Skeletal muscle satellite cell (primary cell): Measurements from ENCODE around the gene ANO1.

ENCODE experiments used
- H3K27me3 ChIP-seq: 2 replicates; pipeline ENCODE4 v1.7.0; 2013; ENCODE audit warnings: low read length; ENCODE audit not compliant: control insufficient read depth, insufficient read depth
- H3K36me3 ChIP-seq: 2 replicates; pipeline ENCODE4 v1.7.0; 2013; ENCODE audit warnings: mild to moderate bottlenecking, control low read depth, low read length; ENCODE audit not compliant: insufficient read depth
- H3K4me1 ChIP-seq: 2 replicates; pipeline ENCODE4 v1.7.0; 2013; ENCODE audit warnings: low read length; ENCODE audit not compliant: control insufficient read depth, insufficient read depth
- H3K4me2 ChIP-seq: 2 replicates; pipeline ENCODE4 v1.7.0; 2013; ENCODE audit warnings: mild to moderate bottlenecking, low read length
- H3K4me3 ChIP-seq: 2 replicates; pipeline ENCODE4 v1.7.0; 2013; ENCODE audit warnings: low read length
- H3K9ac ChIP-seq: 2 replicates; pipeline ENCODE4 v1.7.0; 2013; ENCODE audit warnings: mild to moderate bottlenecking, low read depth, low read length, moderate library complexity
- H3K9me3 ChIP-seq: replicated peaks from 2 replicates; pipeline ENCODE4 v1.7.0; 2013; ENCODE audit warnings: mild to moderate bottlenecking, control low read depth, low read length

ANO1 gene

DNA sequence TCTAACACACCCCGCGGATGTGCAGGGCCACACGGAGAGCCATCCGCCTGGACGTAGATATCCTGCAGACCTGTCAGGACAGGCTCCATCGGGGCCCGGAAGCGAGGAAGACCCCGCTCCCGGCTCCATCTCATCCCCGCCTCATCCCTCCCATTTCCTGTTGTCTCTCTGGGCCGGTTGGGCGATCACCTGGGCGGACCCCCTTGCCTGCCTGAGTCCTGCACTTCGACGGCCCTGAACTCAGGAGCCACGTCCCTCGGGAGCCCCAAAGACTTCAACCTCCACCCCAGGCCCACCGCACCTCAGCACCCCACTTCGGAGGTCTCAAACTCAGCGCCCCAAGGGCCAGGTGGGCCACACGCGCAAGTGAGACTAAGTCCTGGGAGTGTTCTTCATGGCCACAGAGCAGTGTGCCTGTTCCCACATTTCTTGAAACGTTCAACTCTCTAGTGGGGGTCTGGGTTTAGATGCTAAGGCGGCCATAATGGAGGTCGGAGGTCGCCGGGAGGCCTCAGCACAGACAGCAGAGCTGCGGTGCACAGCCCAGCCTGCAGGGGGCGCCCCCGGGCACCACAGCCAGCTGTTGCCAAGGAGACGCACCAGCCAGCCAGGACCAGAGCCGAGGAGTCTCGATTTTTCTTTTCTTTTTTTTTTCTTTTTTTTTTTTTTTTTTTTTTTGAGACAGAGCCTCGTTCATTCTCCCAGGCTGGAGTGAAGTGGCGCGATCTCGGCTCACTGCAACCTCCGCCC, 99.0 kb downstream of the ANO1 start:
- Histone ChIP-seq H3K4me3 (no peak overlapping the region), H3K4me2 (no peak overlapping the region), H3K27me3 (peaks cover 33% of the 10 kb centered on the region), H3K9ac (no peak overlapping the region), H3K4me1 (no peaks in the 10 kb centered on the region), H3K36me3 (no peaks in the 10 kb centered on the region), H3K9me3 (no peaks in the 10 kb centered on the region)

DNA sequence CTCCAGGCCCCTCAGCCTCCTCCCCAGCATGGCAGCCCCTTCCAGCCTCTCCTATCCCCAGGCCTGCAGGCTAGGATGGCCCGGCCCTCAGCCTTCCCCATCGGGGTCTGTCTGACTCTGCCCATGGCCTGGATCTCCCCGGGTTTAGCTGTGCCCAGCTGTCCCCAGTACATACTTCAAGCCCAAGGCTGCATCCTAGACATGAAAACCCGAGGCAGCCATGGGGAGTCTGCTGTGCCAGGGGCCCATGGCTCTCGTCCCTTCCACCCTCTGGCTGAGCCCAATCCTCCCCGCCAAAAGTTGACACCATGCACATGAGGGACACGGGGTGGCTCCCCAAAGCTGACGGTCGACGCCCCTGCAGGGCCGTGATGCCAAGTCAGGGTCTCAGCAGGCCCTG, 102.8 kb downstream of the ANO1 start:
- Histone ChIP-seq H3K4me1 (no peaks in the 10 kb centered on the region), H3K9ac (no peak overlapping the region), H3K9me3 (no peaks in the 10 kb centered on the region), H3K4me3 (no peak overlapping the region), H3K27me3 (peaks cover 48% of the 10 kb centered on the region), H3K4me2 (no peak overlapping the region), H3K36me3 (no peaks in the 10 kb centered on the region)

GRCh38 chr11:70182266-70182665, 104.1 kb downstream of the ANO1 start:
- Histone ChIP-seq H3K9me3 (no peaks in the 10 kb centered on the region), H3K4me3 (no peak overlapping the region)

DNA sequence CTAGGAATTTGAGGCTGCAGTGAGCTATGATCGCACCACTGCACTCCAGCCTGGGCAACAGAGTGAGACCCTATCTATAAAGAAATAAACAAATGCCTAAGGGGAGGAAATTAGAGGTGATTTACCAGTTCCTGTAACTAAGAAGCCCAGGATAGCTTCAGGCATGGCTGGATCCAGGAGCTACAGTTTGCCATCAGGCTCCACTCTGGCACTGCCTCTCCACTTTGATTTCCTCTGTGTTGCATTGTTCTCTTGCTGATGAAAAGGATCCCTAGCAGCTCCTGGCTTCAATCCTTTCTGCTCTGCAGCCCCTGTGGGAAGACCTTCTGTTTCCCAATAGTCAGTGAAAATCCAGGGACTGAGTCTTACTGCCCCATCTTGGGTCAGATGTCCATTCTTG, 104.9 kb downstream of the ANO1 start:
- Histone ChIP-seq H3K4me2 (no peak overlapping the region), H3K27me3 (peaks cover 64% of the 10 kb centered on the region), H3K36me3 (no peaks in the 10 kb centered on the region), H3K9ac (no peak overlapping the region), H3K9me3 (no peaks in the 10 kb centered on the region), H3K4me1 (no peaks in the 10 kb centered on the region), H3K4me3 (no peak overlapping the region)

More at GRCh38 chr11:70182266-70182665, 104.1 kb downstream of the ANO1 start:
- Histone ChIP-seq H3K9ac (no peak overlapping the region), H3K36me3 (no peaks in the 10 kb centered on the region), H3K4me2 (no peak overlapping the region), H3K27me3 (peaks cover 59% of the 10 kb centered on the region), H3K4me1 (no peaks in the 10 kb centered on the region)

GRCh38 chr11:70183483-70184176, 105.5 kb downstream of the ANO1 start:
- no peaks in the 10 kb centered on the region for H3K4me1 ChIP-seq
- H3K4me2 ChIP-seq, result no peak overlapping the region
- no peak overlapping the region for H3K4me3 ChIP-seq
- H3K9me3 ChIP-seq, result no peaks in the 10 kb centered on the region
- no peak overlapping the region for H3K9ac ChIP-seq
- no peaks in the 10 kb centered on the region for H3K36me3 ChIP-seq
- peaks cover 67% of the 10 kb centered on the region for H3K27me3 ChIP-seq

- Histone ChIP-seq H3K4me3 (no peak overlapping the region), H3K4me2 (no peak overlapping the region), H3K36me3 (no peaks in the 10 kb centered on the region), H3K4me1 (no peaks in the 10 kb centered on the region), H3K9me3 (no peaks in the 10 kb centered on the region), H3K9ac (no peak overlapping the region), H3K27me3 (peaks cover 64% of the 10 kb centered on the region)
Observed at GRCh38 chr11:70184396-70184795, 106.3 kb downstream of the ANO1 start.

DNA sequence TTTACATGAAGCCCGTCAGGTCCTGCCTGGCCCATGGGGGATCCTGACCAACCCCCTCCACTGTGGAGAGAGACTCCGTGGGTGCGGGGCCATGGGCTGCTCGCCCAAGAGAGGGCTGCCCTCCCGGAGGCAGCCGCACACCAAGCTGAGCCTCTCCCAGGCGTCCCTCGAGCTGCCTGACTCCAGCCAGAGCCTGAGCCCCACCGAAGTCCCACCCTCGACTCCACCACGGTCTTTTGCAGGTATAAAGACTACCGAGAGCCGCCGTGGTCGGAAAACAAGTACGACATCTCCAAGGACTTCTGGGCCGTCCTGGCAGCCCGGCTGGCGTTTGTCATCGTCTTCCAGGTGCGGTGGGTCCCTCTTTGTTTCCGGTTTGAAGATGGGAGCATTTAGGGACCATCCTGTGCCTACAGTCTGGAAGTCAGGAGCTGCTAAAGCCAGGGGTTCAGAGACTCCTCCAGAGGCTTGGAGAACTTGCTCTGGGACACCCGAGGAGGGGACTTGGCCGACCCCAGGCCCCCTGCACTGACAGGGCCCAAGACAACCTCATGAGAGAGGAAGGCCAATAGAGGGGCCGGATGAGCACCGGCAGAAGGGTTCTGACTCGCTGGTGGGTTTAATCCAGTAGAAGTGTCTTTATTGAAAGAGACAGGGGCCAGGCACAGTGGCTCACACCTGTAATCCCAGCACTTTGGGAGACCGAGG, 107.4 kb downstream of the ANO1 start:
- peaks cover 57% of the 10 kb centered on the region for H3K27me3 ChIP-seq
- H3K9ac ChIP-seq, result no peak overlapping the region
- H3K4me2 ChIP-seq, result no peak overlapping the region
- H3K4me1 ChIP-seq, result no peaks in the 10 kb centered on the region
- H3K9me3 ChIP-seq, result no peaks in the 10 kb centered on the region
- no peaks in the 10 kb centered on the region for H3K36me3 ChIP-seq
- H3K4me3 ChIP-seq, result no peak overlapping the region

GRCh38 chr11:70186420-70186819, 108.3 kb downstream of the ANO1 start:
- Histone ChIP-seq H3K4me2 (no peak overlapping the region), H3K27me3 (peaks cover 57% of the 10 kb centered on the region), H3K9me3 (no peaks in the 10 kb centered on the region), H3K4me1 (no peaks in the 10 kb centered on the region), H3K36me3 (no peaks in the 10 kb centered on the region), H3K4me3 (no peak overlapping the region), H3K9ac (no peak overlapping the region)

- H3K4me1 ChIP-seq, result no peaks in the 10 kb centered on the region
- H3K4me3 ChIP-seq, result no peak overlapping the region
- no peaks in the 10 kb centered on the region for H3K9me3 ChIP-seq
- H3K27me3 ChIP-seq, result peaks cover 54% of the 10 kb centered on the region
- no peak overlapping the region for H3K9ac ChIP-seq
- H3K36me3 ChIP-seq, result no peaks in the 10 kb centered on the region
- H3K4me2 ChIP-seq, result no peak overlapping the region
Observed at GRCh38 chr11:70186936-70187335, 108.8 kb downstream of the ANO1 start.

DNA sequence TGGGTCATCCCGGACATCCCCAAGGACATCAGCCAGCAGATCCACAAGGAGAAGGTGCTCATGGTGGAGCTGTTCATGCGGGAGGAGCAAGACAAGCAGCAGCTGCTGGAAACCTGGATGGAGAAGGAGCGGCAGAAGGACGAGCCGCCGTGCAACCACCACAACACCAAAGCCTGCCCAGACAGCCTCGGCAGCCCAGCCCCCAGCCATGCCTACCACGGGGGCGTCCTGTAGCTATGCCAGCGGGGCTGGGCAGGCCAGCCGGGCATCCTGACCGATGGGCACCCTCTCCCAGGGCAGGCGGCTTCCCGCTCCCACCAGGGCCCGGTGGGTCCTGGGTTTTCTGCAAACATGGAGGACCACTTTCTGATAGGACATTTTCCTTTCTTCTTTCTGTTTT, 109.7 kb downstream of the ANO1 start:
- H3K4me2 ChIP-seq, result no peak overlapping the region
- peaks cover 54% of the 10 kb centered on the region for H3K27me3 ChIP-seq
- no peaks in the 10 kb centered on the region for H3K36me3 ChIP-seq
- no peaks in the 10 kb centered on the region for H3K9me3 ChIP-seq
- no peak overlapping the region for H3K9ac ChIP-seq
- no peak overlapping the region for H3K4me3 ChIP-seq
- H3K4me1 ChIP-seq, result no peaks in the 10 kb centered on the region

- Histone ChIP-seq H3K4me2 (no peak overlapping the region), H3K9ac (no peak overlapping the region), H3K4me3 (no peak overlapping the region), H3K4me1 (no peaks in the 10 kb centered on the region), H3K36me3 (no peaks in the 10 kb centered on the region), H3K27me3 (peaks cover 50% of the 10 kb centered on the region), H3K9me3 (no peaks in the 10 kb centered on the region)
Observed at GRCh38 chr11:70189622-70190021, 111.5 kb downstream of the ANO1 start.
